Type B pancreatic cell (in vitro differentiated cells): ENCODE data around the gene FADS3. TPM values are rescaled to one million over a fixed set of nuclear protein-coding genes. Genes with fewer than 3 reads are reported as not detected.

Experiments
- DNase-seq: peaks from one replicate; pipeline ENCODE4 v3.0.0; 2021; ENCODE audit warnings: mixed read lengths; ENCODE audit not compliant: unreplicated experiment; ENCODE audit errors: extremely low spot score
- H3K27ac Mint-ChIP-seq: 2 replicates; pipeline ENCODE4 v1.8.0; 2021; ENCODE audit warnings: mild to moderate bottlenecking, mixed read lengths
- H3K27me3 Mint-ChIP-seq: 2 replicates; pipeline ENCODE4 v1.8.0; 2021; ENCODE audit warnings: mixed read lengths
- H3K36me3 Mint-ChIP-seq: 2 replicates; pipeline ENCODE4 v1.8.0; 2021; ENCODE audit warnings: mixed read lengths
- H3K4me1 Mint-ChIP-seq: one replicate; pipeline ENCODE4 v1.8.0; 2021; ENCODE audit warnings: mixed read lengths; ENCODE audit not compliant: unreplicated experiment
- H3K4me3 Mint-ChIP-seq: 2 replicates; pipeline ENCODE4 v1.8.0; 2021; ENCODE audit warnings: mild to moderate bottlenecking, mixed read lengths
- H3K9me3 Mint-ChIP-seq: 2 replicates; pipeline ENCODE4 v1.8.0; 2021; ENCODE audit warnings: mixed read lengths
- total RNA-seq: library from RNA; stranded (reverse); gene quantifications from 2 replicates; pipeline ENCODE4 v1.2.1, GENCODE V29; 2021; ENCODE audit warnings: low replicate concordance
- TF ChIP-seq, protein P1 (sequence below): fragments of 200-600 bp; sonication (generic); conservative IDR thresholded peaks from 2 replicates; pipeline ENCODE4 v1.5.0; 2021; ENCODE audit warnings: antibody characterized with exemption, mild to moderate bottlenecking

FADS3 gene
- total RNA-seq, 1 donor from 2014 or later: 10.0 TPM

DNA sequence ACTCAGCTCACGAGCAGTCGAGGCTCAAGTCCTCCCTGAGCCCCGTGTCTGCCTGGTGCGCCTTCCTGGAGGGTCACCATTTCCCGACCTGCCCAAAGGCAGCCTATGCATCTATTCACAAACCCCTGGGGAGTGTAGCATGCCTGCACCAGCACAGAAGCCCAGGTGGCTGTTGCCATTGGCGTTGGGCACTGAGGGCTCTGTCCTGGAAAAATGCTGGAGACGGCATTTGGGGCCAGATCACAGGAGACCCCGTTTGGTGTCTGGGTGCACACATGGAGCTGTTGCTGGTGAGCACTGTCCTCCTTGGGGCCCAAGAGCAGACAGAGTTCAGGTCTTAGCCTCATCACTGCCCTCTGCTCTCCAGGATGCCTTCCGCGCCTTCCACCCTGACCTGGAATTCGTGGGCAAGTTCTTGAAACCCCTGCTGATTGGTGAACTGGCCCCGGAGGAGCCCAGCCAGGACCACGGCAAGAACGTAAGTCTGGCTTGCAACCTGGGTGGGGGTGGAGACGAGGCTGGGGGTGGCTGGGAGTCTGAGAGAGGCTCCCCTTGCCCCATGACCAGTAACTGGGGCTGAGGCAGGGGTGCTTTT is 53.8 kb downstream of the FADS3 start:
- no peak for DNase-seq

DNA sequence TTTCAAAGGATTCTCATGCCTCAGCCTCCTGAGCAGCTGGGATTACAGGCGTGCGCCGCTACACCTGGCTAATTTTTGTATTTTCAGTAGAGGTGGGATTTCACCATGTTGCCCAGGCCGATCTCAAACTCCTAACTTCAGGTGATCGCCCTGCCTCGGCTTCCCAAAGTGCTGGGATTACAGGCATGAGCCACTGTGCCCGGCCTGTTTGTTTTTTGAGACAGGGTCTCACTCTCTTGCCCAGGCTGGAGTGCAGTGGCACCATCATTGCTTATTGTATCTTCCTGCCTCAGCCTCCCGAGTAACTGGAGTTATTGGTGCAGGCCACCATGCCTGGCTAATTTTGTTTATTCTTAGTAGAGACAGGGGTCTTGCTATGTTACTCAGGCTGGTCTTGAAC is 55.2 kb downstream of the FADS3 start:
- DNase-seq: no peak
- H3K27me3 Mint-ChIP-seq: no peaks in the 10 kb centered on the region
- peaks cover 23% of the 10 kb centered on the region for H3K4me1 Mint-ChIP-seq
- H3K36me3 Mint-ChIP-seq: peaks cover 27% of the 10 kb centered on the region
- no peak overlapping the region for H3K4me3 Mint-ChIP-seq
- H3K9me3 Mint-ChIP-seq: no peaks in the 10 kb centered on the region
- TF ChIP-seq, protein P1, sequence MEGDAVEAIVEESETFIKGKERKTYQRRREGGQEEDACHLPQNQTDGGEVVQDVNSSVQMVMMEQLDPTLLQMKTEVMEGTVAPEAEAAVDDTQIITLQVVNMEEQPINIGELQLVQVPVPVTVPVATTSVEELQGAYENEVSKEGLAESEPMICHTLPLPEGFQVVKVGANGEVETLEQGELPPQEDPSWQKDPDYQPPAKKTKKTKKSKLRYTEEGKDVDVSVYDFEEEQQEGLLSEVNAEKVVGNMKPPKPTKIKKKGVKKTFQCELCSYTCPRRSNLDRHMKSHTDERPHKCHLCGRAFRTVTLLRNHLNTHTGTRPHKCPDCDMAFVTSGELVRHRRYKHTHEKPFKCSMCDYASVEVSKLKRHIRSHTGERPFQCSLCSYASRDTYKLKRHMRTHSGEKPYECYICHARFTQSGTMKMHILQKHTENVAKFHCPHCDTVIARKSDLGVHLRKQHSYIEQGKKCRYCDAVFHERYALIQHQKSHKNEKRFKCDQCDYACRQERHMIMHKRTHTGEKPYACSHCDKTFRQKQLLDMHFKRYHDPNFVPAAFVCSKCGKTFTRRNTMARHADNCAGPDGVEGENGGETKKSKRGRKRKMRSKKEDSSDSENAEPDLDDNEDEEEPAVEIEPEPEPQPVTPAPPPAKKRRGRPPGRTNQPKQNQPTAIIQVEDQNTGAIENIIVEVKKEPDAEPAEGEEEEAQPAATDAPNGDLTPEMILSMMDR: no peak
- no peak overlapping the region for H3K27ac Mint-ChIP-seq

More for the DNA sequence above, 53.8 kb downstream of the FADS3 start:
- no peaks in the 10 kb centered on the region for H3K9me3 Mint-ChIP-seq
- H3K36me3 Mint-ChIP-seq: peaks cover 33% of the 10 kb centered on the region
- no peak overlapping the region for H3K4me3 Mint-ChIP-seq
- no peak overlapping the region for H3K27ac Mint-ChIP-seq
- TF ChIP-seq, protein P1: no peak
- no peaks in the 10 kb centered on the region for H3K27me3 Mint-ChIP-seq
- peaks cover 16% of the 10 kb centered on the region for H3K4me1 Mint-ChIP-seq

DNA sequence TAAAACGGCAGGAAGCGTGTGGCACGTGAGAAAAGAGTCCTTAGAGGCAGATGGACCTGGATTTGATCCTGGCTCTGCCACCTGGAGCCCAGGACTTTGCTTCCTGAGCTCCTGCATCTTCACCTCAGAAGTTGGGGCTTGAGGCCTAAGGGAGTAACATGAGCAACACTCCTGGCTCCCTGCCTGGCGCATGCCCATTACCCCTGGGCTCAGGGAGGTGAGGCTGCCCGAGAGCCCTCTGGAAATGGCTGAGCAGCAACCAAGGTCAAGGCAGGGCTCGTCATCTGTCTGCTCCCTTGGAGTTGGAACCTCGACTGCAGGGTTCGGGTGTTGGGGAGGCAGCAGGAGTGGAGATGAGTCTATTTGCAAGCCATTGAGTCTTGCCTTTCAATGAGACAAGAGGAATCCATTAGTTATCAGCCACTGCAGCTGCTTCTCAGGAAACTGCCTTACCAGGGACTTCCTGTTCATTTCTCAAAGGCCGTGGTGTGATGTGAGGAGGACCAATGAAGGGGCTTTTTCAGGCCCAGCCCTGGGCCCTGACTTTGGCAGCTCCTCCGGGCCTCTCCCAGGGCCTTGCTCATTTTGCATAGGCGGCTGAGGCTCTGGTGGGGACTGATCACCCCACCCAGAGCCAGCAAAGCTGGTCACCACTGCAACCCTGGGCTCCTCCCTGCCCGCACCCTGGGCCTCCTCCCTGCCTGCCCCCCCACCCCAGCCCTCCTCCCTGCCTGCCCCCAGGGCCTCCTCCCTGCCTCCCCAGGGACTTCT is 56.9 kb downstream of the FADS3 start:
- Mint-ChIP-seq H3K27me3 (no peaks in the 10 kb centered on the region), H3K9me3 (no peaks in the 10 kb centered on the region), H3K36me3 (peaks cover 16% of the 10 kb centered on the region), H3K4me1 (peaks cover 35% of the 10 kb centered on the region), H3K27ac (no peak overlapping the region), H3K4me3 (no peak overlapping the region)
- TF ChIP-seq, protein P1: no peak
- no peak for DNase-seq

DNA sequence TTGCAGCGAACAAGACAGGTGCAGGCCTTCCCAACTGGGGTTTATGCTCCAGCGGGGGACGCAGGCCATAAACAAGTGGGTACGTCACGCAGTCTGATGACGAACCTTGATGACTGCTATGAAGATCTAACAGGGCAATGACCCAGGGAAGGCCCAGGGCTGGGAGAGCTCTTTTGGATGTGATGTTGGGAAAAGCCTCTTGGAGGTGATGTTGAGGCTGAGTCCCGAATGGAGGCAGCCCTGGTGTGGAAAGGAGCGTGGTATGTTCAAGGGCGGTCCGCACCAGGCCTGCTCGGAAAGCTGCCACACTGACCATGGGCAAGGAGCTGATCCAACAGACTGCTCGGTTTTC is 57.4 kb downstream of the FADS3 start:
- Mint-ChIP-seq H3K9me3 (no peaks in the 10 kb centered on the region), H3K4me3 (no peak overlapping the region), H3K36me3 (peaks cover 11% of the 10 kb centered on the region), H3K27me3 (no peaks in the 10 kb centered on the region), H3K4me1 (peaks cover 38% of the 10 kb centered on the region), H3K27ac (no peak overlapping the region)
- TF ChIP-seq, protein P1: no peak
- no peak for DNase-seq

DNA sequence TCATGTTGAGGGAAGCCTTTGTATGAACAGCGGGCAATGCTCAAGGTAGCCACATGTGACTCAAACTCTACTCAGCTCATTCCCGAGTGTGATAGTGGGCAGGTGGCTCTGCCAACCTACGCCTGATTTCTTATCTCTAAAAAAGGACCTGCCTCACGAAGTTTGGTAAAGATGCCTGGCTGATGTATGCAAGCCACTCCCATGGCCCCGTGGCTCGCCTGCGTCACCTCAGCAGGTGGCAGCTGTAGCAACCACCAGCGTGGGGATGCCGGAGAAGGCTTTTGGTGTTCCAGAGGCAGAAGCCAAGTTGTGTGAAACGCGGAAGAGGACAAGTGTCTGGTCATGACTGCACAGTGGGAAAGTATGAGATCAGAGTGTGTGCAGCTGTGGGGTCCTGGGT is 57.9 kb downstream of the FADS3 start:
- no peaks in the 10 kb centered on the region for H3K27me3 Mint-ChIP-seq
- H3K9me3 Mint-ChIP-seq: no peaks in the 10 kb centered on the region
- no peak overlapping the region for H3K27ac Mint-ChIP-seq
- DNase-seq: no peak
- H3K4me1 Mint-ChIP-seq: peaks cover 38% of the 10 kb centered on the region
- no peak overlapping the region for H3K4me3 Mint-ChIP-seq
- peaks cover 8% of the 10 kb centered on the region for H3K36me3 Mint-ChIP-seq
- TF ChIP-seq, protein P1: no peak
